Glutamatergic neuron (in vitro differentiated cells): Measurements from ENCODE around the gene RNPEPL1. TPM values are rescaled to one million over a fixed set of nuclear protein-coding genes. Genes with fewer than 3 reads are reported as not detected.

Experiments
- DNase-seq: peaks from one replicate; pipeline ENCODE4 v3.0.0; 2022
- H3K27ac Mint-ChIP-seq: one replicate; pipeline ENCODE4 v1.8.0; 2020; ENCODE audit warnings: mild to moderate bottlenecking, mixed read lengths, inconsistent platforms; ENCODE audit not compliant: unreplicated experiment
- H3K27me3 Mint-ChIP-seq: one replicate; pipeline ENCODE4 v1.8.0; 2020; ENCODE audit warnings: mild to moderate bottlenecking, moderate library complexity, mixed read lengths, inconsistent platforms; ENCODE audit not compliant: unreplicated experiment
- H3K36me3 Mint-ChIP-seq: one replicate; pipeline ENCODE4 v1.8.0; 2020; ENCODE audit warnings: mild to moderate bottlenecking, mixed read lengths, inconsistent platforms; ENCODE audit not compliant: unreplicated experiment
- H3K4me1 Mint-ChIP-seq: one replicate; pipeline ENCODE4 v1.8.0; 2020; ENCODE audit warnings: mild to moderate bottlenecking, low read depth, mixed read lengths, inconsistent platforms; ENCODE audit not compliant: unreplicated experiment
- H3K4me3 Mint-ChIP-seq: one replicate; pipeline ENCODE4 v1.8.0; 2020; ENCODE audit warnings: mild to moderate bottlenecking, mixed read lengths, inconsistent platforms; ENCODE audit not compliant: unreplicated experiment
- H3K9me3 Mint-ChIP-seq: one replicate; pipeline ENCODE4 v1.8.0; 2020; ENCODE audit warnings: mild to moderate bottlenecking, moderate library complexity, mixed read lengths, inconsistent platforms; ENCODE audit not compliant: unreplicated experiment
- CTCF ChIP-seq: fragments of 200-600 bp; sonication (generic); IDR thresholded peaks from one replicate; pipeline ENCODE4 v1.5.0; 2021; ENCODE audit not compliant: partially characterized antibody, unreplicated experiment
- total RNA-seq: library from RNA; stranded (reverse); fragmentation: NEBNext Ultra II Directional; extraction: Animal tissue kit (Norgen Biotek cat#: 25700); gene quantifications from one replicate; pipeline ENCODE4 v1.2.1, GENCODE V29; 2021; ENCODE audit not compliant: unreplicated experiment

Gene RNPEPL1
- total RNA-seq, 1 donor from 2014 or later, result 20.9 TPM

GRCh38 chr2:240586919-240587800 lies 18.9 kb downstream of the RNPEPL1 start:
- Mint-ChIP-seq H3K9me3 (peaks cover 30% of the 10 kb centered on the region), H3K27me3 (peaks cover 13% of the 10 kb centered on the region), H3K36me3 (peaks cover 6% of the 10 kb centered on the region), H3K4me1 (peaks cover 26% of the 10 kb centered on the region), H3K27ac (peak overlapping the region; percentile 33), H3K4me3 (peak overlapping the region; percentile 84)
- DNase-seq, result peak; percentile 47
- TF ChIP-seq CTCF, result no peak

- H3K4me3 Mint-ChIP-seq, result peak overlapping the region; percentile 84
- peaks cover 29% of the 10 kb centered on the region for H3K9me3 Mint-ChIP-seq
- H3K27ac Mint-ChIP-seq, result peak overlapping the region; percentile 44
- H3K36me3 Mint-ChIP-seq, result no peaks in the 10 kb centered on the region
- no peak for DNase-seq
- H3K27me3 Mint-ChIP-seq, result peaks cover 13% of the 10 kb centered on the region
- TF ChIP-seq CTCF, result no peak
- H3K4me1 Mint-ChIP-seq, result peaks cover 19% of the 10 kb centered on the region
These were observed 19.8 kb downstream of the RNPEPL1 start for GRCh38 chr2:240588006-240588655.

- H3K4me3 Mint-ChIP-seq, result peak overlapping the region; percentile 84
- DNase-seq, result no peak
- H3K27me3 Mint-ChIP-seq, result peaks cover 13% of the 10 kb centered on the region
- H3K27ac Mint-ChIP-seq, result peak overlapping the region; percentile 44
- H3K9me3 Mint-ChIP-seq, result peaks cover 26% of the 10 kb centered on the region
- H3K36me3 Mint-ChIP-seq, result no peaks in the 10 kb centered on the region
- no peak for TF ChIP-seq CTCF
- peaks cover 19% of the 10 kb centered on the region for H3K4me1 Mint-ChIP-seq
These were observed 20.4 kb downstream of the RNPEPL1 start for GRCh38 chr2:240588669-240589068.

- H3K36me3 Mint-ChIP-seq, result no peaks in the 10 kb centered on the region
- H3K27ac Mint-ChIP-seq, result no peak overlapping the region
- peaks cover 18% of the 10 kb centered on the region for H3K4me1 Mint-ChIP-seq
- no peak for TF ChIP-seq CTCF
- DNase-seq, result peak; percentile 8
- H3K27me3 Mint-ChIP-seq, result peaks cover 13% of the 10 kb centered on the region
- H3K4me3 Mint-ChIP-seq, result no peak overlapping the region
- H3K9me3 Mint-ChIP-seq, result peaks cover 25% of the 10 kb centered on the region
These were observed 21.1 kb downstream of the RNPEPL1 start for GRCh38 chr2:240589375-240589774.
